ENCODE results near the gene POU6F2.

DNA sequence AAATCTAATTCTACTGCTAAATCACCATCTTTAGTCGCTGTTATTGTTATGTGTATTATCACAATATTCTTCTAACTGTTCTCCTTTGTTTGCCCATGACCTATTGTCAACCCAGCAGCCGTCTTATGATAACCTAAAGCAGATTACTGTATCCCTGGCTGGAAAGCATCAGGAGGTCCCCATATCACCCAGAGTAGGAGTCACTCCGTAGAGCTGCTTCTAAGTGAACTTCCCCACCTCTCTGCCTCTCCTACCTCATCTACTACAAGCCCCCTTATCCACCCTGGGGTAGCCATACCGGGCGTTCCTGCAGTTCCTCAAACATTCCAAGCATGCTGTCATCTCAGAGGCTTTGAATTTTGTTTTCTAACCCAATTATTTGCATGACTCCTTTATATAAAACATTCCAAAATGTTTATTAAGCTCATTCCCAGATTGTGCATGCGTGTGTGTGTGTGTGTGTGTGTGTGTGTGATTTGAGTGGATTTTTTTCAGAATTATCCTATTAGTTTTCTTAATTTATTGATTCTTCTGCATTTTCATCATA is 39.7 kb downstream of the POU6F2 start:
- TF ChIP-seq, protein P1, sequence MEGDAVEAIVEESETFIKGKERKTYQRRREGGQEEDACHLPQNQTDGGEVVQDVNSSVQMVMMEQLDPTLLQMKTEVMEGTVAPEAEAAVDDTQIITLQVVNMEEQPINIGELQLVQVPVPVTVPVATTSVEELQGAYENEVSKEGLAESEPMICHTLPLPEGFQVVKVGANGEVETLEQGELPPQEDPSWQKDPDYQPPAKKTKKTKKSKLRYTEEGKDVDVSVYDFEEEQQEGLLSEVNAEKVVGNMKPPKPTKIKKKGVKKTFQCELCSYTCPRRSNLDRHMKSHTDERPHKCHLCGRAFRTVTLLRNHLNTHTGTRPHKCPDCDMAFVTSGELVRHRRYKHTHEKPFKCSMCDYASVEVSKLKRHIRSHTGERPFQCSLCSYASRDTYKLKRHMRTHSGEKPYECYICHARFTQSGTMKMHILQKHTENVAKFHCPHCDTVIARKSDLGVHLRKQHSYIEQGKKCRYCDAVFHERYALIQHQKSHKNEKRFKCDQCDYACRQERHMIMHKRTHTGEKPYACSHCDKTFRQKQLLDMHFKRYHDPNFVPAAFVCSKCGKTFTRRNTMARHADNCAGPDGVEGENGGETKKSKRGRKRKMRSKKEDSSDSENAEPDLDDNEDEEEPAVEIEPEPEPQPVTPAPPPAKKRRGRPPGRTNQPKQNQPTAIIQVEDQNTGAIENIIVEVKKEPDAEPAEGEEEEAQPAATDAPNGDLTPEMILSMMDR (conservative IDR thresholded peaks at IDR 0.05; ENCODE audit: low read depth in 2 of 2) = no peak
- TF ChIP-seq EZH2phosphoT487 (IDR thresholded peaks at IDR 0.05; ENCODE audit: unreplicated experiment) (no peak), NANOG (IDR thresholded peaks at IDR 0.05; ENCODE audit: borderline replicate concordance) (no peak), POLR2AphosphoS5 (IDR thresholded peaks at IDR 0.05; ENCODE audit: low read depth) (no peak), JUNB (IDR thresholded peaks at IDR 0.05; ENCODE audit: unreplicated experiment) (no peak), EZH2 (IDR thresholded peaks at IDR 0.05; ENCODE audit: low read depth, unreplicated experiment) (no peak), CREB1 (CRISPR knock-in tag; IDR thresholded peaks at IDR 0.05; ENCODE audit: low read depth) (no peak), STAT1 (IDR thresholded peaks at IDR 0.05; ENCODE audit: unreplicated experiment) (no peak), ZNF331 (CRISPR knock-in tag; IDR thresholded peaks at IDR 0.05; ENCODE audit: low read depth) (no peak)
- TF ChIP-seq, protein P2, sequence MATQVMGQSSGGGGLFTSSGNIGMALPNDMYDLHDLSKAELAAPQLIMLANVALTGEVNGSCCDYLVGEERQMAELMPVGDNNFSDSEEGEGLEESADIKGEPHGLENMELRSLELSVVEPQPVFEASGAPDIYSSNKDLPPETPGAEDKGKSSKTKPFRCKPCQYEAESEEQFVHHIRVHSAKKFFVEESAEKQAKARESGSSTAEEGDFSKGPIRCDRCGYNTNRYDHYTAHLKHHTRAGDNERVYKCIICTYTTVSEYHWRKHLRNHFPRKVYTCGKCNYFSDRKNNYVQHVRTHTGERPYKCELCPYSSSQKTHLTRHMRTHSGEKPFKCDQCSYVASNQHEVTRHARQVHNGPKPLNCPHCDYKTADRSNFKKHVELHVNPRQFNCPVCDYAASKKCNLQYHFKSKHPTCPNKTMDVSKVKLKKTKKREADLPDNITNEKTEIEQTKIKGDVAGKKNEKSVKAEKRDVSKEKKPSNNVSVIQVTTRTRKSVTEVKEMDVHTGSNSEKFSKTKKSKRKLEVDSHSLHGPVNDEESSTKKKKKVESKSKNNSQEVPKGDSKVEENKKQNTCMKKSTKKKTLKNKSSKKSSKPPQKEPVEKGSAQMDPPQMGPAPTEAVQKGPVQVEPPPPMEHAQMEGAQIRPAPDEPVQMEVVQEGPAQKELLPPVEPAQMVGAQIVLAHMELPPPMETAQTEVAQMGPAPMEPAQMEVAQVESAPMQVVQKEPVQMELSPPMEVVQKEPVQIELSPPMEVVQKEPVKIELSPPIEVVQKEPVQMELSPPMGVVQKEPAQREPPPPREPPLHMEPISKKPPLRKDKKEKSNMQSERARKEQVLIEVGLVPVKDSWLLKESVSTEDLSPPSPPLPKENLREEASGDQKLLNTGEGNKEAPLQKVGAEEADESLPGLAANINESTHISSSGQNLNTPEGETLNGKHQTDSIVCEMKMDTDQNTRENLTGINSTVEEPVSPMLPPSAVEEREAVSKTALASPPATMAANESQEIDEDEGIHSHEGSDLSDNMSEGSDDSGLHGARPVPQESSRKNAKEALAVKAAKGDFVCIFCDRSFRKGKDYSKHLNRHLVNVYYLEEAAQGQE (IDR thresholded peaks at IDR 0.05; ENCODE audit: unreplicated experiment) = no peak
- TF ChIP-seq, protein P3, sequence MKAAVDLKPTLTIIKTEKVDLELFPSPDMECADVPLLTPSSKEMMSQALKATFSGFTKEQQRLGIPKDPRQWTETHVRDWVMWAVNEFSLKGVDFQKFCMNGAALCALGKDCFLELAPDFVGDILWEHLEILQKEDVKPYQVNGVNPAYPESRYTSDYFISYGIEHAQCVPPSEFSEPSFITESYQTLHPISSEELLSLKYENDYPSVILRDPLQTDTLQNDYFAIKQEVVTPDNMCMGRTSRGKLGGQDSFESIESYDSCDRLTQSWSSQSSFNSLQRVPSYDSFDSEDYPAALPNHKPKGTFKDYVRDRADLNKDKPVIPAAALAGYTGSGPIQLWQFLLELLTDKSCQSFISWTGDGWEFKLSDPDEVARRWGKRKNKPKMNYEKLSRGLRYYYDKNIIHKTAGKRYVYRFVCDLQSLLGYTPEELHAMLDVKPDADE (IDR thresholded peaks at IDR 0.05) = no peak

All from GM23338 (cell line).